Trophoblast cell (in vitro differentiated cells and primary cell): ENCODE measurements around the gene ERCC1.

ENCODE experiments used
- DNase-seq, 2 donors: peaks; one replicate each; pipeline ENCODE4 v3.0.0-alpha.2; 2016
- H2AFZ ChIP-seq: 2 replicates; pipeline ENCODE4 v1.6.1; 2013; ENCODE audit warnings: low read length, moderate library complexity, mild to moderate bottlenecking; ENCODE audit not compliant: insufficient read depth, poor library complexity
- H2AK5ac ChIP-seq: 2 replicates; pipeline ENCODE4 v1.6.1; 2013; ENCODE audit warnings: mild to moderate bottlenecking, low read length
- H2BK120ac ChIP-seq: 2 replicates; pipeline ENCODE4 v1.6.1; 2013; ENCODE audit warnings: low read length, mild to moderate bottlenecking, moderate library complexity; ENCODE audit not compliant: insufficient read depth, poor library complexity
- H2BK12ac ChIP-seq: 2 replicates; pipeline ENCODE4 v1.6.1; 2013; ENCODE audit warnings: mild to moderate bottlenecking, low read length, moderate library complexity
- H2BK5ac ChIP-seq: 2 replicates; pipeline ENCODE4 v1.6.1; 2013; ENCODE audit warnings: low read length, low read depth, moderate library complexity, mild to moderate bottlenecking; ENCODE audit not compliant: poor library complexity
- H3K14ac ChIP-seq: 2 replicates; pipeline ENCODE4 v1.6.1; 2013; ENCODE audit warnings: mild to moderate bottlenecking, low read length
- H3K18ac ChIP-seq: 2 replicates; pipeline ENCODE4 v1.6.1; 2013; ENCODE audit warnings: mild to moderate bottlenecking, low read length
- H3K23ac ChIP-seq: 2 replicates; pipeline ENCODE4 v1.6.1; 2013; ENCODE audit warnings: low read length
- H3K27ac ChIP-seq: 2 replicates; pipeline ENCODE4 v1.5.1; 2013; ENCODE audit warnings: low read depth, mild to moderate bottlenecking, inconsistent platforms, low read length, moderate library complexity
- H3K27me3 ChIP-seq: 2 replicates; pipeline ENCODE4 v1.6.1; 2013; ENCODE audit warnings: inconsistent platforms, mild to moderate bottlenecking, low read length, moderate library complexity; ENCODE audit not compliant: insufficient read depth
- H3K36me3 ChIP-seq, 2 experiments: 1 replicate in 1 of 2; 2 replicates in 1 of 2; pipeline ENCODE4 v1.6.1; 2013; ENCODE audit warnings: low read length in 2 of 2, mild to moderate bottlenecking in 2 of 2, moderate library complexity in 1 of 2; ENCODE audit not compliant: insufficient read depth in 2 of 2, control insufficient read depth in 1 of 2
- H3K4ac ChIP-seq: 2 replicates; pipeline ENCODE4 v1.6.1; 2013; ENCODE audit warnings: low read depth, mild to moderate bottlenecking, low read length, moderate library complexity
- H3K4me1 ChIP-seq, 2 experiments: 1 replicate in 1 of 2; 2 replicates in 1 of 2; pipeline ENCODE4 v1.6.1; 2013; ENCODE audit warnings: low read length in 2 of 2, mild to moderate bottlenecking in 2 of 2, moderate library complexity in 1 of 2; ENCODE audit not compliant: insufficient read depth in 2 of 2, control insufficient read depth in 1 of 2
- H3K4me2 ChIP-seq: 2 replicates; pipeline ENCODE4 v1.6.1; 2013; ENCODE audit warnings: inconsistent platforms, mild to moderate bottlenecking, low read length, moderate library complexity
- H3K4me3 ChIP-seq: 2 replicates; pipeline ENCODE4 v1.5.1; 2013; ENCODE audit warnings: mild to moderate bottlenecking, low read depth, low read length, inconsistent platforms
- H3K79me1 ChIP-seq: one replicate; pipeline ENCODE4 v1.6.1; 2013; ENCODE audit warnings: low read length
- H3K79me2 ChIP-seq: 2 replicates; pipeline ENCODE4 v1.6.1; 2013; ENCODE audit warnings: low read length, mild to moderate bottlenecking; ENCODE audit not compliant: control insufficient read depth, insufficient read depth, poor library complexity
- H3K9ac ChIP-seq: 2 replicates; pipeline ENCODE4 v1.6.1; 2013; ENCODE audit warnings: mild to moderate bottlenecking, low read length
- H3K9me3 ChIP-seq: 2 replicates; pipeline ENCODE4 v1.6.1; 2013; ENCODE audit warnings: low read depth, mild to moderate bottlenecking, control low read depth, inconsistent platforms, low read length; ENCODE audit not compliant: insufficient read depth
- H4K12ac ChIP-seq: 2 replicates; pipeline ENCODE4 v1.6.1; 2013; ENCODE audit warnings: low read depth, mild to moderate bottlenecking, low read length, moderate library complexity
- H4K8ac ChIP-seq: 2 replicates; pipeline ENCODE4 v1.6.1; 2013; ENCODE audit warnings: low read depth, mild to moderate bottlenecking, low read length, moderate library complexity
- H4K91ac ChIP-seq: one replicate; pipeline ENCODE4 v1.6.1; 2013; ENCODE audit warnings: low read depth, mild to moderate bottlenecking, low read length, moderate library complexity
- WGBS: extraction: QIAGEN DNeasy Blood & Tissue Kit; methylation state at CpG from one replicate; pipeline ENCODE4 v1.1.7; 2013; ENCODE audit warnings: missing lambda C conversion rate; ENCODE audit not compliant: insufficient read length, insufficient coverage; ENCODE audit errors: extremely low coverage; 5-methylcytosine and 5-hydroxymethylcytosine counted together

The ERCC1 gene

DNA sequence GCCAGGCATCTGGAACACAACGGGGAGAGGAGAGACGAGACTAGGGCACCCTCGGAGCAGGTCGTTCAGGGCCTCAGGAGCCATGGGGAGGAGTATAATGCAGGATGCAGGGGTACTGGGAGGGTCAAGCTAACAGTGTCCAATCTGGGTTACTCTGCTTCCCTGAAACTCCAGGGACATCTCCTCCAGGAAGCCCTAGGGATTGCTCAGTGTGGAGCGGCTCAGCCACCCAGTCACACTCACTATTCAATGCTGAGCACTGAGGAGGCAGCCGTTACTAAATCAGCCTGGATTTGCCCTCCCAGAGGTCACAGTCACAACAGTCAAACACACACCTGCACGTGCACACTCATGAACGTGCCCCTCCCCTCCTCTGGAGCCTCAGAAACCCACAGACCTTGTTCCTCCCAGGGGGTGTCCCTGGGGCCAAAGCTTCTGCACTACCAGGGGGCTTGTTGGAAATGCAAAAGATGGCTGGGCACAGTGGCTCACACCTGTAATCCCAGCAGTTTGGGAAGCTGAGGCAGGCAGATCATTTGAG is 37.2 kb upstream of the ERCC1 start:
- WGBS: no CpG with 5 or more reads among the region's 8 CpGs
- peak overlapping the region; percentile 8 for H4K91ac ChIP-seq
- H3K23ac ChIP-seq: no peak overlapping the region

DNA sequence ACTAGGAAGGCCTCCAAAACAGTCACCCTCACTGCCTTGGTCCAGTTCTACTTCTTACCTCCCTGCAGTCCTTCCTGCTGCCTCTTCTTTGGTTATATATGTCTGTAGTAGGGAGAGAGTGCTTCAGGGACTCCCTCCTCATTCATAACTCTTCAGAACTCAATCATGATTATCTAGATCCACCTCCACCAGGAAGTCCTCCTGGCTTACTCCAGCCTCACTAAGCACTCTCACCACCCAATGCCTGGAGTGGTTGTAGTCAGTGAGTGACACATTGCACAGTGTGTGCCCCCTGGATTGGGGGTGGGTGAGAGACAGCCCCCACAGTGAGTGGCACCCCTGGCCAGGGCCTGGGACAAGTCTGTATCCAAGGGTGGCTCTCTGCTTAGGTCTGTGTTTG is 34.1 kb upstream of the ERCC1 start:
- Histone ChIP-seq H3K4me3 (no peak overlapping the region), H4K12ac (no peak overlapping the region), H2BK12ac (peak overlapping the region; percentile 37)

More for the DNA sequence above, 37.2 kb upstream of the ERCC1 start:
- H3K4me1 ChIP-seq: peaks cover 12 to 15% of the 10 kb centered on the region in 2 experiments
- H3K36me3 ChIP-seq: no peaks in the 10 kb centered on the region
- H3K14ac ChIP-seq: peak overlapping the region; percentile 17
- H4K12ac ChIP-seq: no peak overlapping the region
- H3K79me1 ChIP-seq: peaks cover 13% of the 10 kb centered on the region
- H3K27ac ChIP-seq: no peak overlapping the region
- H3K4ac ChIP-seq: no peak overlapping the region
- peak overlapping the region; percentile 67 for H2BK12ac ChIP-seq
- peak overlapping the region; percentile 21 for H2AK5ac ChIP-seq
- peaks cover 2% of the 10 kb centered on the region for H3K79me2 ChIP-seq
- no peak overlapping the region for H3K9ac ChIP-seq
- H2AFZ ChIP-seq: no peak overlapping the region
- H3K27me3 ChIP-seq: no peaks in the 10 kb centered on the region
- H3K4me2 ChIP-seq: no peak overlapping the region
- H4K8ac ChIP-seq: no peak overlapping the region
- peaks cover 1% of the 10 kb centered on the region for H3K9me3 ChIP-seq
- no peak overlapping the region for H3K4me3 ChIP-seq
- DNase-seq: peak in 1 of 2 donors; percentile 11
- no peak overlapping the region for H3K18ac ChIP-seq
- peak overlapping the region; percentile 31 for H2BK120ac ChIP-seq
- no peak overlapping the region for H2BK5ac ChIP-seq

DNA sequence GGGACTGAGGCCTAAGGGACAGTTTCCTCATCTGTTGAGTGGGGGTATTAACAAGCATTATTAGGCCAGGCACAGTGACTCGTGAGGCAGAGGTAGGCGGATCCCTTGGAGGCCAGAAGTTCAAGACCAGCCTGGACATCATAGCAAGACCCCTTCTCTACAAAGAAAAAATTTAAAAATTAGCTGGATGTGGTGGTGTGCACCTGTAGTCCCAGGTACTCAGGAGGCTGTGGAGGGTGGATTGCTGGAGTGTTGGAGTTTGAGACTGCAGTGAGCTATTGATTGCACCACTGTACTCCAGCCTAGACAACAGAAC is 32.7 kb upstream of the ERCC1 start:
- Histone ChIP-seq H4K91ac (peak overlapping the region; percentile 92), H3K9me3 (no peaks in the 10 kb centered on the region), H3K36me3 (no peaks in the 10 kb centered on the region), H2BK120ac (peak overlapping the region; percentile 87), H4K8ac (peak overlapping the region; percentile 71), H3K4me2 (peak overlapping the region; percentile 45), H3K9ac (no peak overlapping the region), H3K18ac (peak overlapping the region; percentile 76), H2BK5ac (peak overlapping the region; percentile 96), H3K4me3 (no peak overlapping the region), H3K27me3 (no peaks in the 10 kb centered on the region), H3K4me1 (peaks cover 16 to 28% of the 10 kb centered on the region in 2 experiments), H2AK5ac (peak overlapping the region; percentile 3), H3K79me2 (peaks cover 2% of the 10 kb centered on the region), H2BK12ac (peak overlapping the region; percentile 53), H2AFZ (peak overlapping the region; percentile 53), H3K14ac (peak overlapping the region; percentile 88), H3K79me1 (peaks cover 39% of the 10 kb centered on the region), H3K23ac (no peak overlapping the region), H4K12ac (no peak overlapping the region), H3K4ac (peak overlapping the region; percentile 14), H3K27ac (peak overlapping the region; percentile 95)
- DNase-seq: no peak
- no CpG with 5 or more reads among the region's 2 CpGs for WGBS

More for the DNA sequence above, 34.1 kb upstream of the ERCC1 start:
- H2BK5ac ChIP-seq: no peak overlapping the region
- no peak overlapping the region for H3K18ac ChIP-seq
- H4K91ac ChIP-seq: peak overlapping the region; percentile 45
- H3K79me1 ChIP-seq: peaks cover 27% of the 10 kb centered on the region
- H2BK120ac ChIP-seq: peak overlapping the region; percentile 0
- H2AFZ ChIP-seq: no peak overlapping the region
- no peak overlapping the region for H3K27ac ChIP-seq
- no peaks in the 10 kb centered on the region for H3K27me3 ChIP-seq
- no peak overlapping the region for H4K8ac ChIP-seq
- no peaks in the 10 kb centered on the region for H3K9me3 ChIP-seq
- peaks cover 2% of the 10 kb centered on the region for H3K79me2 ChIP-seq
- no peak overlapping the region for H3K4me2 ChIP-seq
- no peak overlapping the region for H3K4ac ChIP-seq
- H2AK5ac ChIP-seq: peak overlapping the region; percentile 12
- DNase-seq: no peak
- no peak overlapping the region for H3K23ac ChIP-seq
- H3K4me1 ChIP-seq: peaks cover 14 to 21% of the 10 kb centered on the region in 2 experiments
- H3K14ac ChIP-seq: peak overlapping the region; percentile 7
- H3K36me3 ChIP-seq: no peaks in the 10 kb centered on the region
- H3K9ac ChIP-seq: no peak overlapping the region

DNA sequence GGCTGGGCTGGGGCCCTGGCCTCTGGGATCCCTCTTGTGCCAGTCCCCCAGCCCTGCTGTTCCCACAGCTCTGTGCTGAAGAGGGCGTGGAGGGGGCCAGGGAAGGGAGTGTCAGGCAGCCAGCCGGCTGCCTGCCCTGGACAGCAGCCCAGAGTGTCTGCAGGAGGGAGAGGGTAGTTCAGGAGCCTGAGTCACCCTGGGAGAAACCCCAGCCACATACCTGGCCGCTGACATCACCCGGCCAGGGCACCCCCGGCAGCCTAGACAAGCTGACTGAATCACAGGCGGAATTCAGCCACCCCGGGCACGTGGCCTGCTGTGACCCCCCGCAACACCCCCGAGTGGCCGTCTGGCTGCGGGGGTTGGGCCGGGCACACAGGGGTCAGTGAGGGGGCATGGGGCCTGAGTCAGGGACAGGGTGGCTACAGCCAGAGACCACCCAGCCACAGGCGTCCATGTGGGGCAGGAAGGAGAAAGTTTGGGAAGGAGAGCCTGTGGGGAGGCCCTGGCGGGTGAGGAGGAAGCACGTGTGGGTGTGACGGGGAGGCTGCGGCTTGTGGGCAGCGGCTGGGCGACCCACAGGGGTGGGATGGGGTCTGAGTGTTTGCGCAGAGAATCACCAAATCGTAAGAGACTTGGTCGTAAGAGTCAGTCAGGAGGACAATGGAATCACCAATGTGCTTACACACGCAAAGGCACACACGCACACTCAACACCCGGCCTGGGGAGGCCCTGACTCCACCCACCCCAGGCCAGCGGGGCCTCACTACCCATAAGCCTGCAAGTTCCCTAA is 32.2 kb upstream of the ERCC1 start:
- peak overlapping the region; percentile 76 for H3K18ac ChIP-seq
- H3K79me1 ChIP-seq: peaks cover 45% of the 10 kb centered on the region
- peak overlapping the region; percentile 53 for H2AFZ ChIP-seq
- peak overlapping the region; percentile 3 for H2AK5ac ChIP-seq
- peak overlapping the region; percentile 45 for H3K4me2 ChIP-seq
- no peak overlapping the region for H3K4me3 ChIP-seq
- H3K27ac ChIP-seq: peak overlapping the region; percentile 95
- H3K23ac ChIP-seq: no peak overlapping the region
- H4K8ac ChIP-seq: peak overlapping the region; percentile 71
- H4K91ac ChIP-seq: peak overlapping the region; percentile 92
- DNase-seq: peak; percentile 98 to 99
- H2BK120ac ChIP-seq: peak overlapping the region; percentile 87
- peak overlapping the region; percentile 80 for H2BK12ac ChIP-seq
- peaks cover 21 to 33% of the 10 kb centered on the region in 2 experiments for H3K4me1 ChIP-seq
- peaks cover 5% of the 10 kb centered on the region for H3K79me2 ChIP-seq
- peak overlapping the region; percentile 88 for H3K14ac ChIP-seq
- peak overlapping the region; percentile 14 for H3K4ac ChIP-seq
- WGBS: no CpG with 5 or more reads among the region's 27 CpGs
- no peak overlapping the region for H3K9ac ChIP-seq
- peak overlapping the region; percentile 96 for H2BK5ac ChIP-seq
- no peaks in the 10 kb centered on the region for H3K27me3 ChIP-seq
- H3K9me3 ChIP-seq: no peaks in the 10 kb centered on the region
- H4K12ac ChIP-seq: no peak overlapping the region
- H3K36me3 ChIP-seq: no peaks in the 10 kb centered on the region
